ENCODE data around the gene GREB1.

- TF ChIP-seq CTCF (IDR thresholded peaks at IDR 0.05; ENCODE audit: poor library complexity) (no peak), EZH2 (IDR thresholded peaks at IDR 0.05; ENCODE audit: borderline replicate concordance) (no peak), EZH2phosphoT487 (IDR thresholded peaks at IDR 0.05; ENCODE audit: low read depth, severe bottlenecking, unreplicated experiment) (no peak)
Measured at GRCh38 chr2:11559066-11559785, 25.4 kb downstream of the GREB1 start.

All from hepatocyte (in vitro differentiated cells).